LNCaP clone FGC (cell line): ENCODE measurements around the gene APOE.

Experiments used
- DNase-seq: peaks from one replicate; pipeline ENCODE4 v3.0.0-alpha.2; 2011; ENCODE audit warnings: low read depth
- H3K4me3 ChIP-seq: 2 replicates; pipeline ENCODE4 v1.5.1; 2011; ENCODE audit warnings: mild to moderate bottlenecking, low read depth, low read length, control low read depth
- TF ChIP-seq, protein P1 (sequence below): IDR thresholded peaks from 2 replicates; pipeline ENCODE4 v1.5.1; 2012; ENCODE audit warnings: mild to moderate bottlenecking; ENCODE audit not compliant: control insufficient read depth, insufficient read depth; ENCODE audit errors: extremely low read depth

Gene APOE

DNA sequence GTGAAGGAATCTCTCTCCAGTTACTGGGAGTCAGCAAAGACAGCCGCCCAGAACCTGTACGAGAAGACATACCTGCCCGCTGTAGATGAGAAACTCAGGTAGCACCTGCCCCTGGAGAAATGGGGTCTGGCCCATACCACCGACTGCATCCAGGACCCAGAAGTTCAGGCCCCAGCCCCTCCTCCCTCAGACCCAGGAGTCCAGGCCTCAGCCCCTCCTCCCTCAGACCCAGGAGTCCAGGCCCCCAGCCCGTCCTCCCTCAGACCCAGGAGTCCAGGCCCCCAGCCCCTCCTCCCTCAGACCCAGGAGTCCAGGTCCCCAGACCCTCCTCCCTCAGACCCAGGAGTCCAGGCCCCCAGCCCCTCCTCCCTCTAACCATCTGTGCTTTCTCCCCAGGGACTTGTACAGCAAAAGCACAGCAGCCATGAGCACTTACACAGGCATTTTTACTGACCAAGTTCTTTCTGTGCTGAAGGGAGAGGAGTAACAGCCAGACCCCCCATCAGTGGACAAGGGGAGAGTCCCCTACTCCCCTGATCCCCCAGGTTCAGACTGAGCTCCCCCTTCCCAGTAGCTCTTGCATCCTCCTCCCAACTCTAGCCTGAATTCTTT, 43.3 kb downstream of the APOE start:
- H3K4me3 ChIP-seq: no peak overlapping the region
- no peak for DNase-seq
- TF ChIP-seq, protein P1, sequence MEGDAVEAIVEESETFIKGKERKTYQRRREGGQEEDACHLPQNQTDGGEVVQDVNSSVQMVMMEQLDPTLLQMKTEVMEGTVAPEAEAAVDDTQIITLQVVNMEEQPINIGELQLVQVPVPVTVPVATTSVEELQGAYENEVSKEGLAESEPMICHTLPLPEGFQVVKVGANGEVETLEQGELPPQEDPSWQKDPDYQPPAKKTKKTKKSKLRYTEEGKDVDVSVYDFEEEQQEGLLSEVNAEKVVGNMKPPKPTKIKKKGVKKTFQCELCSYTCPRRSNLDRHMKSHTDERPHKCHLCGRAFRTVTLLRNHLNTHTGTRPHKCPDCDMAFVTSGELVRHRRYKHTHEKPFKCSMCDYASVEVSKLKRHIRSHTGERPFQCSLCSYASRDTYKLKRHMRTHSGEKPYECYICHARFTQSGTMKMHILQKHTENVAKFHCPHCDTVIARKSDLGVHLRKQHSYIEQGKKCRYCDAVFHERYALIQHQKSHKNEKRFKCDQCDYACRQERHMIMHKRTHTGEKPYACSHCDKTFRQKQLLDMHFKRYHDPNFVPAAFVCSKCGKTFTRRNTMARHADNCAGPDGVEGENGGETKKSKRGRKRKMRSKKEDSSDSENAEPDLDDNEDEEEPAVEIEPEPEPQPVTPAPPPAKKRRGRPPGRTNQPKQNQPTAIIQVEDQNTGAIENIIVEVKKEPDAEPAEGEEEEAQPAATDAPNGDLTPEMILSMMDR: no peak

DNA sequence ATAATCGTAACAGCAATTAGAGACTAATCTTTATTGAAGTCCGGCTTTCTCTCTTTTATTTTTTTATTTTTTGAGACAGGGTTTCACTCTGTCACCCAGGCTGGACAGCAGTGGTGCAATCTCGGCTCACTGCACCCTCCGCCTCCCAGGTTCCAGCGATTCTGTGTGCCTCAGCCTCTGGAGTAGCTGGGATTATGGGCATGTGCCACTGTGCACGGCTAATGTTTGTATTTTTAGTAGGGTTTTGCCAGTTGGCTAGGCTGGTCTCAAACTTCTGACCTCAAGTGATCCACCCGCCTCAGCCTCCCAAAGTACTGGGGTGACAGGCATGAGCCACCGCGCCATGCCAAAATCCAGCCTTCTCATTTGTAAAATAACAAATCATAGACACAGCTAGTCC, 44.0 kb downstream of the APOE start:
- TF ChIP-seq, protein P1: no peak
- no peak for DNase-seq
- no peak overlapping the region for H3K4me3 ChIP-seq

DNA sequence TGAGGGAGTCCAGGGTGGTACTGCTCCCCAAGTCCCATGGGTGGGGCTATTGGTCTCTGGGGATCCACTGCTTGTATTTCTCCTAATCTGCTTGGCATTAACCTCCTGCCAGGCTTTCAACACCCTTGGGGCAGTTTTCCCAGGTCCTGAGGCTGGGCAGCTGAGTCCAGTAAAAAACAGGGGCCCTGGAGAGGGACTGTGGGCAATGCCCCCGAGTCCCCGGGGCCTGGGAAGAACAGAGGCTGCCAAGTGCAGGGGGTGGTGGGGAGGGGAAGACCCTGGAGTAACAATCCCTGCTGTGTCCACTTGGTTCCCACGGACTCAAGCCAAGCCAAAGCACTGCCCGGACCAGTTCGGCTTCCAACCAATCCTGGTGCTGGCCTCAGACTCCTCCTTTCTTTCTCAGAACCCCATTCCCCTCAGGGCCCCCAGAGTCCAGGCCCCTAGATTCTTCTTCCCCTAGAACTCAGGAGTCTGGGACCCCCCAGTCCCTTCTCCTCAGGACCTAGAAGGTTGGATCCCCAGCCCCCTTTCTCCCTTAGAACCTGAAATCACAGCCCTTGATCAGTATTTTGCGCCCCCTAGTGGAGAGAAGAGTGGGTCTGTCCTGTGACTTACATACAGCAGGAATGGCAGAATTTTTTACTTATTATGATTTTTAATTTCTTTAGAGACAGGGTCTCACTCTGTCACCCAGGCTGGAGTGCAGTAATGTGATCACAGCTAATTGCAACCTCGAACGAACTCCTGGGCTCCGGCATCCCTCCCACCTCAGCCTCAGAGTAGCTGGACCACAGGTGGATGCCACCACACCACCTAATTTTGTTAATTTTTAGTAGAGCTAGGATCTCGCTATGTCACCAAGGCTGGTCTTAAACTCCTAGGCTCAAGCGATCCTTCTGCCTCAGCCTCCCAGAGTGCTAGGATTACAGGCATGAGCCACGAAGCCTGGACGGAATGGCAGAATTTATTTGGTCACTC, 45.9 kb downstream of the APOE start:
- H3K4me3 ChIP-seq: no peak overlapping the region
- DNase-seq: peak; percentile 11
- TF ChIP-seq, protein P1: peak; percentile 56

DNA sequence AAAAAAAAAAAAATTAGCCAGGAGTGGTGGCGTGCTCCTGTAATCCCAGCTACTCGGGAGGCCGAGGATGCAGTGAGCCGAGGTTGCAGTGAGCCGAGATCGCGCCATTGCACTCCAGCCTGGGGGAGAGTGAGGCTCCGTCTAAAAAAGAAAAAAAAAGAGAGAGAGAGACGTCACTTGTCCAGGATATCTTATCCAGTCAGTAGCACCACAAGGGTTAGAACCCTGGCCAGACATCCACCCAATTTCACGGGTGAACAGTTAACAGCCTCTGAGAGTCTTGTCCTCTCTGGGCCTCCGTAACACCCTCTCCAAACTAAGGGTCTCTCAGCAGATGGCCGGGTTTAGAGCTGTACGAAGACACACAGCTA, 48.7 kb downstream of the APOE start:
- DNase-seq: no peak
- TF ChIP-seq, protein P1: no peak

DNA sequence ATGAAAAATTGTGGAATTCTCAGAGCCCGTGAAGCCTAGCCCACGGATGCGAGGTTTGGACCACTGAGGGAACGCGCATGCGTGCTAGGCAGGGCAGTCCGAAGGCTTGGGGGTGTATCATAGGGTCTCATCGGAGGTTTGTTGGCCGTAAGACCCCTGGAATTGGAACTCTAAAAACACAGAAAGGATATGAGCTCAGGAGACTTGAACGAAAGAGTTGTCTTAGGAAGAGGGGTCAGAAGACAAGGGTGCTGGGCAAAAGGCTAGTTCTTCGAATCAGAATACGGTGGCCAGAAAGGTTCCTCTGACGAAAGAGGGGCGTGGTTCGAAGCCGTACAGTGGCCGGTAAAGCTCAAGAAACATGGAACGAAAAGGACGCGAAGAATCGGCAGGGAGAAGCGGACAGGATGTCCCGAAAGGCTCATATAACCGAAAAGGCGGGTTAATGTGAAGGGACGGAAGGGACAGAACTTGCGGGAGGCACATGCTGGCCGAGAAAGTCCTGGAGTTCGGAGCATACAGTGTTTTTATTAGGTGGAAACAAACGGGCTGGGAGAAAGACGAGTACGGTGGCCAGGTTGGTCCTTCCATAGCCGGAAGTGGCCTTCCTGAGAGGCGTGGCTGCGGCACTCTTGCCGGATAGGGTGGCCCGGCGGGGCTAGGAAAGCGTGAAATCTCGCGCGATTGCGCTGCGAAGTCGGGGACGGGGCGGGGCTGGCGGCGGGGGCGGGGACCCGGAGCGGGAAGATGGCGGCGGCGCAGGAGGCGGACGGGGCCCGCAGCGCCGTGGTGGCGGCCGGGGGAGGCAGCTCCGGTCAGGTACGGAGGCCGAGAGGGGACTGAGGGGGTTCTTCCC, 49.3 kb downstream of the APOE start, which contains the start of gene CLPTM1:
CLPTM1 (plus strand) TSS at position 732 of the 856 bp plus-strand sequence; CDS start at position 748, 16 bp downstream.
- TF ChIP-seq, protein P1: no peak
- DNase-seq: peak; percentile 73

More for the DNA sequence above, 48.7 kb downstream of the APOE start:
- H3K4me3 ChIP-seq: peak overlapping the region; percentile 80

More for the DNA sequence above, 49.3 kb downstream of the APOE start, which contains the start of gene CLPTM1:
- peak within 1 kb of the TSS; percentile 80 for H3K4me3 ChIP-seq
